ENCODE results near the gene GRIK4.

GRIK4 gene

DNA sequence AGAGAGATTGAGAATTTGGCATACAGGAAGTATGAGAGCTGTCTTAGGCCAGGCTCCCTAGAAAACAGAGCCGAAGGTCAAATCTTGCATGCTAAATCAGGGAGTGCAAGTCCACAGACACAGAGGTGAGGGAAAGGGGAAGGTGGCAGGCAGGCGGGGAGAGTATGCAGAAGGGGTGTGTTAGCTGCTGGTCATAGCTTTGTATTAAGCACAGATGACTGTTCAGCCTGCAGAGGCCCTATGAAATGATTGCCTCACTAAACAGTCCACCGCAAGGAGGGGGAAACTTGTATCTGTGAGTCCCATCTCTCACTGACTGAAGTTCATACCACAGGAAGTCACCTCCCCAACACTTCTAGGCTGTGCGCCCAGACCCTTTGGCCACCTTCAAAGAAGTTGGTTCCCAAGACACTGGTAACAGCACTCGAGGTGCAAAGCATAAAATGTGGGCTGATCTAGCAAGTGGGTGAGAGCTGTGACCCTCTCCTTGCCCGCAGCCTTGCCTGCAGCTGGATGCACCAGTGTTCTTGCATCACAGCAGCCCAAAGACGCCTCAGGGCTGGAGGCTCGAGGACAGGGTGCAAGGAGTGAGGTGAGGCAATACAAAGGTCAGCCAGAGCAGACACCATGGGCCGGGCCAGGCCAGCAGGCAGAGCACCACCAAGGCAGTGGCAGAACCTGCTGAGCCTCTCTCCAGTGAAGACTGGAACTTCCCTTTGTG is 397.1 kb downstream of the GRIK4 start:
- Histone ChIP-seq H3K4me3 (ENCODE audit: insufficient read length, low read depth) (no peak overlapping the region), H3K4me1 (ENCODE audit: insufficient read depth, insufficient read length) (peaks cover 1% of the 10 kb centered on the region), H3K9me3 (ENCODE audit: insufficient read depth, low read length) (no peaks in the 10 kb centered on the region), H3K9ac (ENCODE audit: insufficient read length, low read depth) (no peak overlapping the region), H3K27me3 (ENCODE audit: insufficient read depth, insufficient read length) (no peaks in the 10 kb centered on the region), H3K36me3 (ENCODE audit: insufficient read depth, insufficient read length, low read length) (no peaks in the 10 kb centered on the region)
- TF ChIP-seq ZNF274 (IDR thresholded peaks at IDR 0.05; ENCODE audit: low read depth, low read length) (no peak), YY1 (IDR thresholded peaks at IDR 0.05; ENCODE audit: insufficient read depth, insufficient read length) (no peak), SUZ12 (IDR thresholded peaks at IDR 0.05; ENCODE audit: extremely low read depth, insufficient read depth, insufficient read length) (no peak)
- DNase-seq (ENCODE audit: low read depth, low spot score), result no peak

DNA sequence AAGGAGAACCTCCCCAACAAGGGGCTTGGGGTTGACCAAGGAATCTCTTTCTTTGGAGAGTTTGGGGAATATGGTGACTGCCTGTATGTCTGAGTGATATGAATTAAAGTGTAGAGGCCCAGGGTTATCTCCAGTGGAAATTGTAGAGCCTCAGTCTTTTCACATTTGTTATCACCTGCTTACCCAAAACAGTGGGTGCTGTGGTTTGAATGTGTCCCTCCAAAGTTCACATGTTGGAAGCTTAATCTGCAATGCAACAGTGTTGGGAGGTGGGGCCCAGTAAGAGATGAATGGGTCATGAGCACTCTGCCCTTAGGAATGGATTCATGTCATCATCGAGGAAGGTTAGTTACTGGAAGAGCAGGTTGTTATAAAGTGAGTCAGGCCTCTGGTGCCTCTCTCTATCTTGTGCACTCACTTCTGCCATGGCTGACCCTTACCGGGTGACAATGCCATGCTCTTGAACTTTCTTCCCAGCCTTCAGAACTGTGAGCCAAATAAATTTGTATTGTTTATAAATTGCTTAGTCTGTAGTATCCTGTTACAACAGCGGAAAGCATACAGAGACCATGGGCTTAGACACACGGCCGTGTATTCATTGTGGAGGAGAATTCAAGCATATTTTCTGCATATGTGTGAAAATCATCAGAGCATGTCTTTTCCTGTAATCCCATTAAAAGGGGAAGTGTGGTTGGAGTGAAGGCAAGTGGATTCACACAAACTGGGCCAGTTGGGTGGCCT is 398.3 kb downstream of the GRIK4 start:
- no peak for DNase-seq (ENCODE audit: low read depth, low spot score)
- no peaks in the 10 kb centered on the region for H3K4me1 ChIP-seq (ENCODE audit: insufficient read depth, insufficient read length)
- no peaks in the 10 kb centered on the region for H3K36me3 ChIP-seq (ENCODE audit: insufficient read depth, insufficient read length, low read length)
- no peak for TF ChIP-seq SUZ12 (IDR thresholded peaks at IDR 0.05; ENCODE audit: extremely low read depth, insufficient read depth, insufficient read length)
- TF ChIP-seq ZNF274 (IDR thresholded peaks at IDR 0.05; ENCODE audit: low read depth, low read length), result no peak
- no peak for TF ChIP-seq YY1 (IDR thresholded peaks at IDR 0.05; ENCODE audit: insufficient read depth, insufficient read length)
- no peaks in the 10 kb centered on the region for H3K27me3 ChIP-seq (ENCODE audit: insufficient read depth, insufficient read length)
- no peak overlapping the region for H3K4me3 ChIP-seq (ENCODE audit: insufficient read length, low read depth)
- H3K9ac ChIP-seq (ENCODE audit: insufficient read length, low read depth), result no peak overlapping the region
- H3K9me3 ChIP-seq (ENCODE audit: insufficient read depth, low read length), result no peaks in the 10 kb centered on the region

DNA sequence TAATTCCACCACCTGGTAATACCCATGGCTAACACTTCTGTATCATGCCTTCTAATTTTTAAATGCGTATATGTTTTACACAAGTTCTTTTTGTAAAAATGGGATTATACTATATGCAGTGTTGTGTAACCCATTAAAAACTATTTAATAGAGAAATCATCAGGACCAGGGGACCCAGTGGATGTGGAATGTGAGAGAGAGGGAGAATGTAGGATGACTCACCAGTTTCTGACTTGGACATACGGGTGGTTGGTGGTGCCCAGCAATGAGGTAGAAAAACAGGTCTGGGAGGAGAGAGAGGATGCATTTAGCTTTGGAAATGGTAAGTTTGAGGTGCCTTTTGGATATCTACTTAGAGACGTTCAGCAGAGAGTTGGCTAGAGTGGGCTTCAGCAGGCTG is 400.4 kb downstream of the GRIK4 start:
- no peak for TF ChIP-seq SUZ12 (IDR thresholded peaks at IDR 0.05; ENCODE audit: extremely low read depth, insufficient read depth, insufficient read length)
- TF ChIP-seq YY1 (IDR thresholded peaks at IDR 0.05; ENCODE audit: insufficient read depth, insufficient read length), result no peak
- TF ChIP-seq ZNF274 (IDR thresholded peaks at IDR 0.05; ENCODE audit: low read depth, low read length), result no peak
- Histone ChIP-seq H3K4me1 (ENCODE audit: insufficient read depth, insufficient read length) (no peaks in the 10 kb centered on the region), H3K9ac (ENCODE audit: insufficient read length, low read depth) (no peak overlapping the region), H3K27me3 (ENCODE audit: insufficient read depth, insufficient read length) (no peaks in the 10 kb centered on the region), H3K9me3 (ENCODE audit: insufficient read depth, low read length) (no peaks in the 10 kb centered on the region), H3K36me3 (ENCODE audit: insufficient read depth, insufficient read length, low read length) (no peaks in the 10 kb centered on the region), H3K4me3 (ENCODE audit: insufficient read length, low read depth) (no peak overlapping the region)
- DNase-seq (ENCODE audit: low read depth, low spot score), result no peak

DNA sequence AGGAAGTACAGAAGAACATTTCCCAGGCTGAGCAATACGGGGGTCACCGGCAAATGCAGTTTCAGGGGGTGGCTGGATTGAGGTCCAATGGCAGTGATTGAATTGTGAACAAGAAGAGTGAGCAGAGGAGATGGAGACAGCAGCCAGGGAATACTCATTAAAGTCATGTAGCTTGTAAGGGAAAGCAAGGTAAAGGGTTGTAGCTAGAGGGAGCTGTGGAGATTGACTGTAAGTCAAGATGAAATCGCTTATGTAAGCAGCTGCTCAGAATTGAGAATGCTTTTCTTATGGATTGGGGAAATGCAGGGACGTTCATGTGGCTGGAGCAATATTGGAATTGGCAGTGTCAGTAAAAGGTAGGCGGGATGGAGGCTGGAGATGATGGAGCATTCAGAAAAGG is 401.0 kb downstream of the GRIK4 start:
- no peak overlapping the region for H3K4me3 ChIP-seq (ENCODE audit: insufficient read length, low read depth)
- no peaks in the 10 kb centered on the region for H3K27me3 ChIP-seq (ENCODE audit: insufficient read depth, insufficient read length)
- H3K9ac ChIP-seq (ENCODE audit: insufficient read length, low read depth), result no peak overlapping the region
- DNase-seq (ENCODE audit: low read depth, low spot score), result peak; percentile 22
- peaks cover 3% of the 10 kb centered on the region for H3K4me1 ChIP-seq (ENCODE audit: insufficient read depth, insufficient read length)
- H3K36me3 ChIP-seq (ENCODE audit: insufficient read depth, insufficient read length, low read length), result no peaks in the 10 kb centered on the region
- TF ChIP-seq ZNF274 (IDR thresholded peaks at IDR 0.05; ENCODE audit: low read depth, low read length), result no peak
- TF ChIP-seq YY1 (IDR thresholded peaks at IDR 0.05; ENCODE audit: insufficient read depth, insufficient read length), result no peak
- no peak for TF ChIP-seq SUZ12 (IDR thresholded peaks at IDR 0.05; ENCODE audit: extremely low read depth, insufficient read depth, insufficient read length)
- H3K9me3 ChIP-seq (ENCODE audit: insufficient read depth, low read length), result no peaks in the 10 kb centered on the region

DNA sequence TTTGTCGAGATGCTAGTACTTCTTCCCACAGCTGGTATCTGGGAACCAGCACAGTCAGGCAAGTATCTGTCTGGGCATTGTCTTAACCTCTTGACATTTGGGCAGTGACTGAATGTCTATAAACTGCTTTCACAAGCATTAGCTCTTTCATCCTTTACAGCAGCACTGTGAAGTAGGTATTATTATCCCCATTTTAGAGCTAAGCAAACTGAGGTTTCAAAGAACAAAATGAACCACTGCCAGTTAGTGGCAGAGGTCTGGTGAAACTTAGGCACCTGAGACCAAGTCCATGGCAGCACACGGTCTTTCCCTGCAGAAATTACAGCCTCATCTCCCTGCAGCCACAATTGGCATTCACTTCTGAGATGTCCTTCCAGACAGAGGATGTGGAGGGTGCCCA is 401.4 kb downstream of the GRIK4 start:
- Histone ChIP-seq H3K4me1 (ENCODE audit: insufficient read depth, insufficient read length) (peaks cover 3% of the 10 kb centered on the region), H3K36me3 (ENCODE audit: insufficient read depth, insufficient read length, low read length) (no peaks in the 10 kb centered on the region), H3K9ac (ENCODE audit: insufficient read length, low read depth) (no peak overlapping the region), H3K9me3 (ENCODE audit: insufficient read depth, low read length) (no peaks in the 10 kb centered on the region), H3K4me3 (ENCODE audit: insufficient read length, low read depth) (no peak overlapping the region), H3K27me3 (ENCODE audit: insufficient read depth, insufficient read length) (no peaks in the 10 kb centered on the region)
- TF ChIP-seq ZNF274 (IDR thresholded peaks at IDR 0.05; ENCODE audit: low read depth, low read length), result no peak
- TF ChIP-seq YY1 (IDR thresholded peaks at IDR 0.05; ENCODE audit: insufficient read depth, insufficient read length), result no peak
- TF ChIP-seq SUZ12 (IDR thresholded peaks at IDR 0.05; ENCODE audit: extremely low read depth, insufficient read depth, insufficient read length), result no peak
- no peak for DNase-seq (ENCODE audit: low read depth, low spot score)

DNA sequence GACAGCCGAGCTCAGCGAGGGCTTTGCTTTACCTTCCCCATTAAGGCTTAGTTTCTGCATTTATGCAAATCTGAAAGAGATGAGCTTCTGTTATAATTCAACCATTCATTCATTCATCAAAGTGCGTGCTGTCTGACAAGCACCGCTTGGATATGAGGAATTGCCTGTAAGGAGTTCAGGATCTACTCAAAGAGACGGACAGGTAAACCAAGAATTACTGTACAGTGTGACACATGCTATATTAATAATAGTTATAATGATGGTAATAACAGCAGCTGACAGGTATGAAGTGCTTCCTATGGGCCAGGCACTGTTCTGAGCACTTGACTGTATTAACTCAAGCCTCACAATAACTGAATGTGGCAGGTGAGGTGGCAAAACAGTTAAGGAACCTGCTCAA is 402.5 kb downstream of the GRIK4 start:
- no peak overlapping the region for H3K4me3 ChIP-seq (ENCODE audit: insufficient read length, low read depth)
- H3K4me1 ChIP-seq (ENCODE audit: insufficient read depth, insufficient read length), result peaks cover 3% of the 10 kb centered on the region
- TF ChIP-seq ZNF274 (IDR thresholded peaks at IDR 0.05; ENCODE audit: low read depth, low read length) (no peak), SUZ12 (IDR thresholded peaks at IDR 0.05; ENCODE audit: extremely low read depth, insufficient read depth, insufficient read length) (no peak), YY1 (IDR thresholded peaks at IDR 0.05; ENCODE audit: insufficient read depth, insufficient read length) (no peak)
- no peaks in the 10 kb centered on the region for H3K36me3 ChIP-seq (ENCODE audit: insufficient read depth, insufficient read length, low read length)
- no peak overlapping the region for H3K9ac ChIP-seq (ENCODE audit: insufficient read length, low read depth)
- H3K27me3 ChIP-seq (ENCODE audit: insufficient read depth, insufficient read length), result no peaks in the 10 kb centered on the region
- DNase-seq (ENCODE audit: low read depth, low spot score), result no peak
- no peaks in the 10 kb centered on the region for H3K9me3 ChIP-seq (ENCODE audit: insufficient read depth, low read length)

DNA sequence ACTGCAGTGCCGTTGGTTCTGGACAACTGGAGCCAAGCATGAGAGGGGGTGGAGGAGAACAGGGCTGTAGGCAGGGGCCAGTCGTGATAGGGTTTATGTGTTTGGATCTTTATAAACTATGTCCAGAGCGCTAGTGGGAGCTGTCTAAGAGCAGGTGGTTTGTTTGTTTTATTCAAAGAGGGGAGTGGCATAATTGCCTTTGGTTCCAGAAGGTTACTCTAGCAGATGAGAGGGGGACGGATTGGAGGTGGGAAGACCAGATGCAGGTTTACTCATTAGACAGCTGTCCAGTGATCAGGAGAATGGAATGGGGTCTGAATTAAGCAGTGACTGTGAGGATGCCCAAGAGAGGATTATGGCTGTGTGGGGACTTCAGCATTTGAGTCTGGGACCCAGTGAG is 403.1 kb downstream of the GRIK4 start:
- H3K9me3 ChIP-seq (ENCODE audit: insufficient read depth, low read length), result no peaks in the 10 kb centered on the region
- H3K9ac ChIP-seq (ENCODE audit: insufficient read length, low read depth), result no peak overlapping the region
- no peak for DNase-seq (ENCODE audit: low read depth, low spot score)
- H3K4me3 ChIP-seq (ENCODE audit: insufficient read length, low read depth), result no peak overlapping the region
- no peak for TF ChIP-seq SUZ12 (IDR thresholded peaks at IDR 0.05; ENCODE audit: extremely low read depth, insufficient read depth, insufficient read length)
- TF ChIP-seq YY1 (IDR thresholded peaks at IDR 0.05; ENCODE audit: insufficient read depth, insufficient read length), result no peak
- no peak for TF ChIP-seq ZNF274 (IDR thresholded peaks at IDR 0.05; ENCODE audit: low read depth, low read length)
- peaks cover 3% of the 10 kb centered on the region for H3K4me1 ChIP-seq (ENCODE audit: insufficient read depth, insufficient read length)
- no peaks in the 10 kb centered on the region for H3K36me3 ChIP-seq (ENCODE audit: insufficient read depth, insufficient read length, low read length)
- H3K27me3 ChIP-seq (ENCODE audit: insufficient read depth, insufficient read length), result no peaks in the 10 kb centered on the region

Measured in NT2/D1 (cell line).